GM23248 (cell line): ENCODE results near the gene CRB1. TPM values are rescaled to one million over a fixed set of nuclear protein-coding genes. Genes with fewer than 3 reads are reported as not detected.

Experiments
- DNase-seq: peaks from one replicate; pipeline ENCODE4 v3.0.0-alpha.2; 2015
- H2AFZ ChIP-seq: fragments of 200-600 bp; sonication (generic); 2 replicates; pipeline ENCODE4 v1.6.1; 2016; ENCODE audit warnings: antibody characterized with exemption
- H3F3A ChIP-seq: fragments of 200-600 bp; sonication (generic); 2 replicates; pipeline ENCODE4 v1.6.1; 2016; ENCODE audit warnings: mild to moderate bottlenecking, antibody characterized with exemption, mixed run types; ENCODE audit not compliant: insufficient read depth
- H3K27ac ChIP-seq: fragments of 200-600 bp; sonication (generic); 2 replicates; pipeline ENCODE4 v1.5.1; 2016; ENCODE audit warnings: mild to moderate bottlenecking
- H3K27me3 ChIP-seq: fragments of 200-600 bp; sonication (generic); replicated peaks from 2 replicates; pipeline ENCODE4 v1.6.1; 2016; ENCODE audit warnings: mild to moderate bottlenecking; ENCODE audit not compliant: insufficient read depth
- H3K36me3 ChIP-seq: fragments of 200-600 bp; sonication (generic); 2 replicates; pipeline ENCODE4 v1.6.1; 2016; ENCODE audit warnings: low read depth, mild to moderate bottlenecking
- H3K4me1 ChIP-seq: fragments of 200-600 bp; sonication (generic); 2 replicates; pipeline ENCODE4 v1.6.1; 2016; ENCODE audit warnings: mild to moderate bottlenecking; ENCODE audit not compliant: insufficient read depth
- H3K4me2 ChIP-seq: fragments of 200-600 bp; sonication (generic); one replicate; pipeline ENCODE4 v1.6.1; 2016; ENCODE audit warnings: mild to moderate bottlenecking; ENCODE audit not compliant: unreplicated experiment
- H3K4me3 ChIP-seq: fragments of 200-600 bp; sonication (generic); 2 replicates; pipeline ENCODE4 v1.5.1; 2016; ENCODE audit warnings: mild to moderate bottlenecking
- H3K79me2 ChIP-seq: fragments of 200-600 bp; sonication (generic); 2 replicates; pipeline ENCODE4 v1.6.1; 2016; ENCODE audit warnings: mild to moderate bottlenecking; ENCODE audit not compliant: insufficient read depth
- H3K9ac ChIP-seq: fragments of 200-600 bp; sonication (generic); 2 replicates; pipeline ENCODE4 v1.6.1; 2016; ENCODE audit warnings: mild to moderate bottlenecking
- H3K9me2 ChIP-seq: fragments of 200-600 bp; sonication (generic); 2 replicates; pipeline ENCODE4 v1.6.1; 2016; ENCODE audit warnings: mixed run types, mild to moderate bottlenecking, moderate library complexity; ENCODE audit not compliant: insufficient read depth
- H3K9me3 ChIP-seq: fragments of 200-600 bp; sonication (generic); one replicate; pipeline ENCODE4 v1.6.1; 2017; ENCODE audit warnings: low read depth
- H4K20me1 ChIP-seq: fragments of 200-600 bp; sonication (generic); 2 replicates; pipeline ENCODE4 v1.6.0; 2016; ENCODE audit not compliant: insufficient read depth
- EZH2 ChIP-seq: fragments of 200-600 bp; sonication (generic); IDR thresholded peaks from 2 replicates; pipeline ENCODE4 v1.6.1; 2018; ENCODE audit warnings: antibody characterized with exemption, mild to moderate bottlenecking; ENCODE audit not compliant: insufficient read depth, poor library complexity, severe bottlenecking
- EZH2phosphoT487 ChIP-seq: fragments of 200-600 bp; sonication (generic); IDR thresholded peaks from 2 replicates; pipeline ENCODE4 v1.6.1; 2018; ENCODE audit warnings: antibody characterized with exemption, moderate library complexity, mild to moderate bottlenecking, low read depth; ENCODE audit not compliant: insufficient read depth
- WGBS, 2 experiments: methylation state at CpG; one replicate each; pipeline ENCODE4 v1.1.6; 2015 to 2017; ENCODE audit warnings: low lambda C conversion rate in 2 of 2, low coverage in 1 of 2; ENCODE audit errors: missing lambda C conversion rate in 2 of 2; 5-methylcytosine and 5-hydroxymethylcytosine counted together
- in situ Hi-C: fragments of 300-500 bp; cut with MboI; formaldehyde crosslinking; loops from 2 replicates; pipeline ENCODE4 v1.15.0; 2020
- polyA plus RNA-seq: library from polyadenylated mRNA; unstranded; fragments of >200 nt; fragmentation: Nextera tagmentation; extraction: Ambion mirVana; gene quantifications from 2 replicates; pipeline ENCODE4 v1.2.1, GENCODE V29; 2016
- total RNA-seq: library from RNA; depleted of rRNA; stranded (reverse); fragments of >200 nt; shearing (Covaris generic); gene quantifications from 2 replicates; pipeline ENCODE4 v1.2.3, GENCODE V29; 2014

The CRB1 gene
- total and polyA plus RNA-seq, 2 experiments from 2014 or later = 0.11 TPM; not detected in 1

DNA sequence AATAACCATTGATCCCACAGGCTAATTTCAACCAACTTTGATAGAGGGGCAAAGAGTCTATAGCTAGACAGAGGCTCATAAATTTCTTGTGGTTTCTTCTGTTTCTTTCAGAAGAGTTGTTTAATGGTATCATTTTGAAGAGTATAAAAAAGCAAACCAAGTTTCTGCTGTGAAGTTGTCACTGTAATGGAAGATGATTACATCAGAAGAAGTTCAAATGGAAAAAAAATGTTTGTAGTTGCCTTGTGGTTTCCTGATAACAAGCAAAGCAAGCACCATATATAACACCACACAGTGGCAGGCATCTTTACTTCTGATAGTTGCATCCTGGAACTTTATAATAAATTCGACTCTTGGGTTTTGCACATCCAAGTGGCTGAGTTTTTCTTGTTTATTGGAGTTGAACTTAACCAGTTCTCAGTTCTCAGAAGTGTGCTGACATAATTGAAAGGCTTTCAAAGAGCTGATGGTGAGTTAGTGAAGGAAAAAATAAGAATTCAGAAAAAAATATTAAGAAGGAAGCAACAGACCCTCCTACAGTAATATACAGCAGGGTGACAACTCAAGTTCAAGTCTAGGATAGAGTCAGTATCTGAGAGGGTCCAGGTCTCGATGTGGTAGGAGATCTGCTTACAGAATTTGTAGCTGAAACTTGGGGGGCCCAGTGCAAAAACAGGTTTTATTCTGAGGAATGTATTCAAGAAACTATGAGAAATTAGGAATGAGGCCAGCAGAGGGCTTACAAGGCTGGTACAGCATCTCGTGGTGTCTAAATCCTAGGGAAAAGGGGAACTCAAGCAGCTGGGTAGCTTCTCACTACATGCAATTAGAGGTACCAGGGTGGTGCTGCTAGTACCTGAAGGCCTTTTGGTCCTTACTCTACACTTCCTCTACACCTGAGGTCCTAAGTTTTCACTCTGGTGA lies 123.5 kb downstream of the CRB1 start:
- Histone ChIP-seq H3K27ac (no peak overlapping the region), H3K9me2 (no peaks in the 10 kb centered on the region), H3K4me2 (no peak overlapping the region), H3K4me1 (peaks cover 5% of the 10 kb centered on the region; the same call in 1 of the 2 replicates), H3K9ac (no peak overlapping the region), H3K4me3 (no peak overlapping the region), H3F3A (no peaks in the 10 kb centered on the region), H3K79me2 (no peaks in the 10 kb centered on the region), H3K36me3 (no peaks in the 10 kb centered on the region), H2AFZ (no peak overlapping the region), H4K20me1 (no peaks in the 10 kb centered on the region), H3K27me3 (no peaks in the 10 kb centered on the region), H3K9me3 (no peaks in the 10 kb centered on the region)
- TF ChIP-seq EZH2phosphoT487 = no peak
- TF ChIP-seq EZH2 = no peak
- DNase-seq = no peak
- in situ Hi-C loops = no loop called here
- WGBS, 2 experiments = 40 to 48% methylated on average over 3 of the region's 3 CpGs

DNA sequence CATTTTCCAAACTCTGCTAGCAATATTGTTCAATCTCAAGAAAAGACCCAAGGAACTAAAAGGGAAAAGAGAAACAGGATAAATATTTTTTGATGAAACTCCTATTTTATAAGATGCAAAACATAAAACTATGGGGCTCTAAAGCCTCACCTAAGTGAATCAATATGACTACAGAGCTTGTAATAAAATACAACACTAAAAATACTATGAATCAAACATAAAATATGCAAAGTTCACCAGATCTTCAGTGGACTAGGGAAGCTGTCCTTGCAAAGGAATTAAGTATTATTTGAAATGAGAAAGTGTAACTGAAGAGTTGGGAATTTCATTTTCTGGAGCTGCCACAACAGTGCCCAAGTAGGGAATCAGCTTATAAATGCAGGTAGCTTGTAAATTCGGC lies 124.5 kb downstream of the CRB1 start:
- no peaks in the 10 kb centered on the region for H4K20me1 ChIP-seq
- H3K4me1 ChIP-seq = peaks cover 5% of the 10 kb centered on the region; the same call in 1 of the 2 replicates
- H2AFZ ChIP-seq = no peak overlapping the region
- H3K27me3 ChIP-seq = no peaks in the 10 kb centered on the region
- in situ Hi-C loops = no loop called here
- H3K4me3 ChIP-seq = no peak overlapping the region
- no peaks in the 10 kb centered on the region for H3K9me2 ChIP-seq
- H3K9me3 ChIP-seq = no peaks in the 10 kb centered on the region
- H3K27ac ChIP-seq = no peak overlapping the region
- H3K79me2 ChIP-seq = no peaks in the 10 kb centered on the region
- TF ChIP-seq EZH2phosphoT487 = no peak
- TF ChIP-seq EZH2 = no peak
- WGBS, 2 experiments = 40 to 43% methylated on average over 1 of the region's 1 CpG
- DNase-seq = peak; percentile 27
- no peaks in the 10 kb centered on the region for H3K36me3 ChIP-seq
- no peaks in the 10 kb centered on the region for H3F3A ChIP-seq
- H3K4me2 ChIP-seq = no peak overlapping the region
- H3K9ac ChIP-seq = no peak overlapping the region

DNA sequence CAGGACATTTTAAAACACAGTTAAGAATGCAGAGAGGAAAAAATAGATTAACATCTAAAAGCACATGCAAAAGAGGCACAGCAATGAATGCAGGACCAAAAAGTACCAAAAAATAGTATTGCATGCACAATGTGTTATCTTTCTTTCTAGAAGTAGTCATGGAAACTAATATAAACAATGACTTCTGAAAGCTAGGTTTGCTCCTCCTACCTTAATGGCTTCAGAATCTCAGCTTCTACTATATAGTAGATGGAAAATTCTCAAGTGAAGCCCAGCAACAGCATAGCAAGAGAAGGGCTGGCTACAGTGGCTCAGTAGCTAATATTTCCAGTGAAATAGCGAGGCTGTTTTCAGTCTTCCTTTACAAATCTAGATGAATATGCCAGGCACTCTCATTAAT lies 125.1 kb downstream of the CRB1 start:
- Histone ChIP-seq H3K27me3 (no peaks in the 10 kb centered on the region), H3K4me1 (peaks cover 5% of the 10 kb centered on the region; the same call in 1 of the 2 replicates), H3K9me3 (no peaks in the 10 kb centered on the region), H3K9me2 (no peaks in the 10 kb centered on the region), H2AFZ (no peak overlapping the region), H4K20me1 (no peaks in the 10 kb centered on the region), H3K27ac (no peak overlapping the region), H3K79me2 (no peaks in the 10 kb centered on the region), H3K9ac (no peak overlapping the region), H3K4me3 (no peak overlapping the region), H3F3A (no peaks in the 10 kb centered on the region), H3K36me3 (no peaks in the 10 kb centered on the region), H3K4me2 (no peak overlapping the region)
- peak; percentile 10 for DNase-seq
- whole genome bisulfite sequencing, 2 experiments = 52 to 57% methylated on average over 1 of the region's 1 CpG
- no peak for TF ChIP-seq EZH2
- no peak for TF ChIP-seq EZH2phosphoT487
- in situ Hi-C loops = no loop called here

DNA sequence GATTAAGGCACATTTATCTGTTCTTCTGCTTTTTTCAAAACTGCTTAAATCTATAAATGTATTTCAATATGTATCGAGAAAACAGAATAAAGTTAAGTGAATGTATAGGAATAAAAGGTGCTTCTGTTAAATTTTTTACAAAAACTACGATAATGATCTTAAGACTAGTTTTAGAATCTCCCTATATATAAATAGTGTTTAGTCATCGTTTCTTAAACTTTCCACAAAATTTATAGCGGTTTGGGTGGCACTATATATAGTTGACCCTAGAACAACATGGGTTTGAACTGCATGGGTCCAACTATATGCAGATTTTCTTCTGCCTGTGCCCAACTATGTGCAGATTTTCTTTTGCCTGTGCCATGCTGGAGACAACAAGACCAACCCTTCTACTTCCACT lies 125.7 kb downstream of the CRB1 start:
- in situ Hi-C loops = no loop called here
- 64 to 69% methylated on average over 4 of the region's 4 CpGs for WGBS, 2 experiments
- TF ChIP-seq EZH2phosphoT487 = no peak
- TF ChIP-seq EZH2 = no peak

More for the DNA sequence above, 125.7 kb downstream of the CRB1 start:
- no peak for DNase-seq
- H3K9ac ChIP-seq = no peak overlapping the region
- no peak overlapping the region for H3K4me2 ChIP-seq
- no peaks in the 10 kb centered on the region for H4K20me1 ChIP-seq
- H3K4me3 ChIP-seq = no peak overlapping the region
- no peaks in the 10 kb centered on the region for H3K9me2 ChIP-seq
- H3K4me1 ChIP-seq = peaks cover 5% of the 10 kb centered on the region; the same call in 1 of the 2 replicates
- no peaks in the 10 kb centered on the region for H3K9me3 ChIP-seq
- H3K36me3 ChIP-seq = no peaks in the 10 kb centered on the region
- no peak overlapping the region for H3K27ac ChIP-seq
- no peaks in the 10 kb centered on the region for H3K27me3 ChIP-seq
- H3F3A ChIP-seq = no peaks in the 10 kb centered on the region
- no peaks in the 10 kb centered on the region for H3K79me2 ChIP-seq
- no peak overlapping the region for H2AFZ ChIP-seq
